Activated CD8-positive, alpha-beta memory T cell treated with anti-CD3 and anti-CD28 coated beads, Interleukin-2, amount 50 U/mL, for 1 hour (primary cell): ENCODE results near the gene GPC5.
"Not testable (repeated sequence)": the region's sequence is repeated elsewhere in the genome, so short reads cannot be mapped to it uniquely, and the experiment has no call there.

Experiments
- DNase-seq: peaks from one replicate; pipeline ENCODE4 v3.0.0-alpha.2; 2020; ENCODE audit errors: extremely low read depth

Gene GPC5

DNA sequence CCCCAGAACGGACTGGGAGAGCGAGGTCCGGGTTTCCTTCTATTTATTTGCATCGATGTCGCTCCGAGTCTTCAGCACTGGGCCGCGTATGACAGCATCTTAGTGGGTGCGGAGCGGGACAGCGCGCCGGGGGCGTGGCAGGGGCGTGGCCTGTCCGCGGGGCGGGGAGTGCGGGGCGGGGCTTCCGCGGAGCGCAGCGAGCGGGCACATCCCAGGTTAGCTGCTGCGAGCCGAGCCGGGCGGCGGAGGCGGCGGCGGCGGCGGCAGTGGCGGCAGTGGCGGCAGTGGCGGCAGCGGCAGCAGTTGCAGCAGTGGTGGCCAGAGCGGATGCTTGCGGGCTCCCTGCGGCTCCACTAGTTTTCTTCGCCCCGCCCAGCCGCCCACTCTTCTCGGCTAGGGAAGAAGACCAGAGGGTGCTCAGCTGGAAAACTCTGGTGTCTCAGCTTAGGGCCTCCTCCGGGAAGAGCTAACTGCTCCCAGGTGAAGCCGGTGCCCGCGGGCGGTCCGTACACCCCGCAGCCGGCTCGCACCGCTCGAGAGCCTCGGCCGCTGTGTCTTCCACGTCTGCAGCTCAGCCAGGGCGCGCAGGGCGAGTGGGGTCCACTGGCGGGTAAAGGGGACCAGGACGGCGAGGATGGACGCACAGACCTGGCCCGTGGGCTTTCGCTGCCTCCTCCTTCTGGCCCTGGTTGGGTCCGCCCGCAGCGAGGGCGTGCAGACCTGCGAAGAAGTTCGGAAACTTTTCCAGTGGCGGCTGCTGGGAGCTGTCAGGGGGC, at the start of gene GPC5:
GPC5 (plus strand) TSS at position 209 of the 776 bp plus-strand sequence.
- peak; percentile 35 for DNase-seq

DNA sequence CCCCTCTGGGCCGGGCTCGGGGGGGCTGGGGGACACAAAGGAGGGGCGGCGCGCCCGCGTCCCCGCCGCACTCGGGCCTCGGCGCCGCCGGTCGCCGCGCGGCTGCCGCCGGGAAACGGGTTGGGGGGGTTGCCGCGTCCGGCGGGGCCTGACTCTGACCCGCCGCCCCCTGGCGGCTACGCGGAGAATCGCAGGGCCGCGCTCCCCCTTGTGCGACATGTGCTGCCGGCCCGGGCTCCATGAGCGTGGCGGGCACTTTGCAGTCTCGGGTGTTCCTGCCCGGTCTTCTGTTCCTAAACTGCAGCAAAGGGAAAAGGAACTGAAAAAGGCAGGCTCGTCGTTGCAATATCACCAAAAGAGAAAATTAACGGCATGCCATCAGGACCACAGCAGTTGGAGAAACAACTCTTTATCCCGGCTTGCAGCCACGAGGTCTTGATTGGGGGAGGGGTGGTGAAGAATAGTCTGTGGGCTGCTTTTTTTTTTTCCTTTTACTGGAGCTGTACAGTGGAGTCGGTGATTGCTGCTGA, 49.5 kb upstream of the GPC5 start:
- DNase-seq: peak; percentile 49

DNA sequence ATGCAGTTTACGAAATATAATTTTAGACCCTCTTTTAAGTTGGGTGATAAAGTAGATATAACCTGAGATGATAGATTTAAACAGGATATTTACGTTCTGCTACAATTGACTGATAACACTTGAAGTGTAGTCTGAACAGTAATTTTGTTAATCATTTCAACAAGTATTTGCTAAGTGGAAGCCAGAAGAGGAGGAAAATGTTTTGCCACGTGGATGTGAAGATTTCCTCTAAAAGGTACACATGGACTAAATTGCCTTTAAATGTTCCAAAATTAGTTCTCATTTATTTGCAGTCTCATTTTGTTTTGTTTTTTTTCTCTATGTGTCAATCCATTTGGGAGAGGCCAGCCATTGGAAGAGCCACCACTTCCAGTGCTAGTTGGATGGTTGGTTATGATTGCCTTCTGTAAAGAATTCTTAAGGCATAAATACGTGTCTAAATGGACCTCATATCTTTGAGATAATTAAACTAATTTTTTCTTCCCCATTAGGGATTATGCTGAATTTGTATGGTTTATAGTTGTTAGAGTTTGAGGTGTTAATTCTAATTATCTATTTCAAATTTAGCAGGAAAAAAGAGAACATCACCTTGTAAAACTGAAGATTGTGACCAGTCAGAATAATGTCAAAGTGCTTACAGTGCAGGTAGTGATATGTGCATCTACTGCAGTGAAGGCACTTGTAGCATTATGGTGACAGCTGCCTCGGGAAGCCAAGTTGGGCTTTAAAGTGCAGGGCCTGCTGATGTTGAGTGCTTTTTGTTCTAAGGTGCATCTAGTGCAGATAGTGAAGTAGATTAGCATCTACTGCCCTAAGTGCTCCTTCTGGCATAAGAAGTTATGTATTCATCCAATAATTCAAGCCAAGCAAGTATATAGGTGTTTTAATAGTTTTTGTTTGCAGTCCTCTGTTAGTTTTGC, 48.2 kb upstream of the GPC5 start:
- DNase-seq: no peak

DNA sequence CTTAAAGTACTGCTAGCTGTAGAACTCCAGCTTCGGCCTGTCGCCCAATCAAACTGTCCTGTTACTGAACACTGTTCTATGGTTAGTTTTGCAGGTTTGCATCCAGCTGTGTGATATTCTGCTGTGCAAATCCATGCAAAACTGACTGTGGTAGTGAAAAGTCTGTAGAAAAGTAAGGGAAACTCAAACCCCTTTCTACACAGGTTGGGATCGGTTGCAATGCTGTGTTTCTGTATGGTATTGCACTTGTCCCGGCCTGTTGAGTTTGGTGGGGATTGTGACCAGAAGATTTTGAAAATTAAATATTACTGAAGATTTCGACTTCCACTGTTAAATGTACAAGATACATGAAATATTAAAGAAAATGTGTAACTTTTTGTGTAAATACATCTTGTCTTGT, 47.3 kb upstream of the GPC5 start:
- no peak for DNase-seq

DNA sequence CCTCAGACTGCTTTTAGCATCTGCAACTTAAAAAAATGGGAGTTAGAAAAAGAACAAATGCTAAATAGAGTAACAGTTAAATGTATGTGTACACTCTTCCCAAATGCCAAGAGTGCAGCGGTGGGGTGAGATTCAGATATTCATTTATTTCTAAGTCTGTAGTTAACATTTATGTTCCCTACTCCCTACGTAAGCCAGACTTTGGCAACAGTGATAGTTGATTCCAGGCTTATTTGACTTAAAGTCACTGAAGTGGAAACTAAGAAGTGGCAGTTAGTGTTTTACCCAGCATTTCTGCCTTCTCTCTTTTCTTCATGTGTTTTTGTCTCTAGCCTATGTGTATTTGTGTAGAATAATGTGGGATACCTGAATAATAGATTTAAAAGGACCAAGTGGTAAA, 46.4 kb upstream of the GPC5 start:
- no peak for DNase-seq

DNA sequence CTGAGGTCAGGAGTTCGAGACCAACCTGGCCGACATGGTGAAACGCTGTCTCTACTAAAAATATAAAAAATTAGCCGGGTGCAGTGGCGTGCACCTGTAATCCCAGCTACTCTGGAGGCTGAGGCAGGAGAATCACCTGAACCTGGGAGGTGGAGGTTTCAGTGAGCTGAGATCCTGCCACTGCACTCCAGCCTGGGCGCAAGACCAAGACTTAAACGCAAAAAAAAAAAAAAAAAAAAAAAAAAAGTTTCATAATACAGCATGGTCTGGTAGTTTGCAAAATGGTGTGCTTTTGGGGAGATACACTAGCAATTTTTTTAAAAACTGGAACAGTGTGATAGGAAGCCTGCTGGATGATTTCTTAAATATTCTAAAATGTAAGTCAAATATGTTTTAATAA, 45.5 kb upstream of the GPC5 start:
- not testable (repeated sequence) for DNase-seq

DNA sequence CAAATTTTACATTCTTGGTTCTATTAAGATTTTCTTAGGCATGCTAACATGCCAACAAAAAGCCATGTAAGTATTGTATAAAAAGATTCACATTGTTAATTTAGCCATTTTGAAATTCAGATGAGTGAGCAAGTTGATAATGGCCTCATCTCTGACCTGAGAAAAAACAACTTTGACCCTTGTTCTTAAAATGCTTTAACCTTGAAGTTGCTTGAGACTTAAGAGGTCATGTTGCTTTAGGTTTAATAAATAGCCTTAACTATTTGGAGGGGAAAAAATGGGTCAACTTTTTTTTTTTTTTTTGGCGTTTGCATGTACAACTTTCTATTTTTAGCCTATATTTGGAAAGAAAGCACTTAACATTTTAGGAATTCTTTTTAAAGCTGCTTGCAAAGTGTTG, 44.9 kb upstream of the GPC5 start:
- no peak for DNase-seq

DNA sequence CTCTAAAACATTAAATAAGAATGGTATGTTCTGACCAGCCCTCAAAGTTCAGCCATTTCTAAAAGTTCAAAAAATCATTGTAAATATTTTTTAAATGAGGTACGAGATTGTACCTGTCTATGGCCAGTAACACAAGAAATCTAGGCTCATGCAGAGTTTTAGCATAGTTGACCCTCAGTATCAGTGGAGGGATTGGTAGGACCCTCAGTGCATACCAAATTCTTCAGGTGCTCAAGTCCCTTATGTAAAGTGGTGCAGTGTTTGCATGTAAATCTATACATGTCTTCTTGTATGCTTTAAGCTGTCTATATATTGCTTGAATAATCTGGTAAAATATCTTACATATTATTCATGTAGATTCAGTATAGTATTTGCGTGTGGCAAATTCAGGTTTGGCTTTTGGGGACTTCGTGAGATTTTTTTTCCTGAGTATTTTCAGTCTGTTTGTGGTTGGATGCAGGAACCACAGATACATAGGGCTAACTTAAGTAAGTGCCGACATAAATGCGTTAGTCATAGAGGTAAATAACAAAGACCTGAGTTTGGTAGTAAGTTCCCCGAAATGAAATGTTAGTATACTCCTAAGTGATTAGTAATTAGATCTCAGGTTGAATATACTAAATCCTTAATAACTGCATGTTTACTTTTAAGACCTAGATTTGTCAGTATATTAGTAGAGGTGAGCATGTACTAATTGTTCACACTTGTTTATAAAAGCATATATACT, 43.2 kb upstream of the GPC5 start:
- DNase-seq: no peak

DNA sequence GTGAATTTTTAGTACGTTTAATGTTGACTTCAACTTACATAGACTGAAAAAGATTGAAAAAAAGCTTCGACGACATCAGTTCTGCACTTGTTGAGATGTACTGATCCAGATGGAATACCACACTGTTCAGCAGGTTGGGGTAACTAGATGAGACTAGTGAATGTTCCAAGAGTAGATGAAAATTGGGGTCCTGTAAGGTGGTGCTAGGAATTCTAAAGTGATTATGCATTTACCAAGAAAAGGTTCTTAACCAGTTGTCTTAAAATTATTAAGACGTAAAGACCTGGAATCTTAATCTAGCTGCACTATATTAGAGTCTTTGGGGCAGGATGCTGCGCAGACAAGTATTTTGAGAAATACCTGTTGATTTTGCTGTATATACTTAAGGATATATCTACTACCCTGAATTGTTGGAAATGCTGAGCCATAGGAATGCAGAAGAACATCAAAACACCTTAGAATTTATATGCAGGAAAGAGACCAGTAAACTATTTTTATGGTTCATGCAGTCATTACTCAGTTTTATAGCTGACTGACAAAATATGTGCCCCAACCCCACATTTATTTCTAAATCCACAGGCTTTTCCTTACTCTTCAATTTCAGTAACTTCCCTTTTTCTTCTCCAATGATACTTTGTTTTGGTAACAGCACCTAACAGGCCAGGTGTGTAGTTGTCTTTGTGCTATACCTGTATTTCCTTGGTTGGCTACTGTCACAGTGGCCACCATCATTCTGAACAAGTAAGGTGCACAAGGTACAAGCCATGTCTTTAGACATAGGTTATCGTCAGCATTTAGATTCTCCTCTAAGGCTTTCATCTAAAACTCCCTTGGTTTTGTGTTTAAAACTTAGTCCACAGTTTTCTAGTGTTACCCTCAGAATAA, 42.4 kb upstream of the GPC5 start:
- no peak for DNase-seq

DNA sequence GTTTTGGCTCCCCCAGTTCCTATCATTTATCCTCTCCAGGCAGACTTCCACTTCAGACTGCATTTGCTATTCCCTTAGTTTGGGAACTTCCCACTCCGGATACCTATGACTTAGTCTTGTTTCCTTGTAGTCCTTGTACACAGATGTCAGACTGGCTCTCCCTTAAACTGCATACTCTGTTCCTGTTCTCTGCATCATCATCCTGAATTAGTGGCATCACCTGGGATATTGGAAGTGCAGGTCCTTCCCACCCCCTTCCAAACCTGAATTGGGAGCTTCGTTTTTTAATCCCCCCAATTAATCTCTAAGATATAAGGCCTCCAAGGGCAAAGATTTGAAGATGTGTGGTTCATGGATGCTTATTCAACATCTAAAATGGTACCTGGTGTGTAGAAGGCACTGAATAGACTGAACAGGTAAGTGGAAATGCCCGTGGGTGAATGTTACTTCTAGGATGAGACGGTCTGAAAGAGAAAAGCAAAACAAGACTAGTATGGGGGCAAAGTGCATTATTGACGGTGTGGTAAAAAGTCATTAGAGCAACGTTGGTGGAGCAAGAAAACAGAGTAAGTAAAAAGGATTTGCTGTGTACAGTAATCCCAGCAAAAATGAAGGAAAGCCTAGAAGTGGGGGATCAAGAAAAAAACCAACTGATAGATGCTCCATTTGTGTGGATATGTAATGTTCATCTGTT, 41.4 kb upstream of the GPC5 start:
- no peak for DNase-seq

DNA sequence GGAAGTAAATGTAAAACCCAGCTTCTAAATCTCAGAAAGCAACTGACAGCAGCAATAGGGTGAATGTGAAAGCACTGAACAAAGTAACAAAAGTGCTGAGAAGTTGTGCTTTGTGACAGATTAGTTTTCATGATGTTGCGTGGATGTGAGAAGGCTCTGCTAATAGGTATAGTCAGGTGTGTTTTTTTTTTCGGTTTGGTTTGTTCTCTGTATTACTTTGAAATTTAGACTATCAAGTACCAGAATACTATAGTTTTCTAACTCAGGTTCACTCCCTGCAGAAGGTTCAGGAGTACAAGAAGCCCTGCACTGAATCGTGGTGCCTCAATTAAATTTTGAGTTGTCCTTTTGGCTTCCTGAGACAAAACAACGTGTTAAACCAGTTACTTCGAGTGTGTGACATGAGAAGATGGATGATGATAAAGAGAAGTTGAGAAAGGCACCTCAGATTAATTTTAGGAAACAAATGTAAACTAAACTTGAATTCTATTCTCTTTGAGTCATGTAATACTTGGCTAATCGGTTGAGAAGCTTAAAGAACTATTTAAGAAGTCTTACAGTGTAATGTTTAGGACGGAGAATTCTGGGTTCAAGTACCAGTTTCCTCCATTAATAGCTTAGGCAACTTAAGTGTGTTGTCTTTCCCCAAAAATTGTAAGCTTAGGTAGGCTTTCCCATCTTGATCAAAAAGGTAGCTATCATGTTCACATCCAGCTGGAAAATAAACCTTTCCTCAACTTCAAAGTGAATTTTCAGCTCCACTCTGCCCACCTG, 40.6 kb upstream of the GPC5 start:
- DNase-seq: no peak

DNA sequence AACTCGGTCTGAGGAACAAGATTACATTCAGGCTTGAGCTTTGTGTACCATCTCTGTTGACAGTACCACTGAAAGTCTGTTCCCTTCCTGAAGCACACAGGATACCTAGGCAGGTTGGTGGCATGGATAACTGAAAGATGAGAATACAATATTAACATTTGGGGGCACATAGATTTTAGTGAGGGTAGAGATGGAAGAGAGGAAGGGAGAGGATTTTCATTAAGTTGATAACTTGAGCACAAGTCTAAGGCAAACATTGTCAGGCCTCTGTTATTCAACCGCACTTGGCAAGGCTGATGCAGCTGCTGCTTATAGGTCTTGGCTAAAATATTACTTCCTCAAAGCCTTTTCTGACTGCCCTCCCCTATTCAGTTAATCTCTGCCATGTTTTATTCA, 40.0 kb upstream of the GPC5 start:
- DNase-seq: no peak

DNA sequence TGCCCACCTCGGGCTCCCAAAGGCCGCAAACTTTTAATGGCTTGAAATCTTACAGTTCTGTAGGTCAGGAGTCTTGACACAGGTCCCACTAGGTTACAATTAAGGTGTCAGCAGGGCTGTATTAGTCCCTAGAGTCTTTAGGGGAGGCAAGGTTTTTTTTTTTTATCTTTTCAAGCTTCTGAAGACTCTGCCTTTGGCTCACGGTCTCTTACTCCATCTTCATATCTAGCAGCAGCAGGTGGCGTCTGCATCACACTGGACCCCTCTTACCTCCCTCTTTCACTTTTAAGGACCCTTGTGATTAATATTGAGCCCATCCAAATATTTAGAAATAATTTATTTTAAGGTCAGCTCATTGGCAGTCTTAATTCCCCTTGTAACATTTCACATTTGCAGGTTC, 39.3 kb upstream of the GPC5 start:
- no peak for DNase-seq

DNA sequence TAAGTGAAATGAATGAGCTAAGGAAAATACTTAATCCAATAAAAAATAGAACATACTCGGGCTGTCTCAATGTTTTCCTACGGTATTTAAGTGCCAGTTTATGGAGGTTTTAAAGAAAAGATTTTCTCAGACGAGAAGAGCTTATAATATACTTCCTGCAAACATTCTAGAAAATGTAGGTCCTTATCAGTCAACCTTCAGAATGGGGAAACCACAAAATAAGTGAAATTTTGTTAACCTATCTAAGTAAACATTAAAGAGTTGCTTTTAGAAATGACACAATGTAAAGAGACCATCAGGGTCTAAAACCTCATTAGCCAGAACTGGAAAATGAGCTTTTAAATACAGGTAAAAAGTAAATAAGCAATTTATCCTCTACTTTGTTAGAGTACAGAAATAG, 38.8 kb upstream of the GPC5 start:
- no peak for DNase-seq

DNA sequence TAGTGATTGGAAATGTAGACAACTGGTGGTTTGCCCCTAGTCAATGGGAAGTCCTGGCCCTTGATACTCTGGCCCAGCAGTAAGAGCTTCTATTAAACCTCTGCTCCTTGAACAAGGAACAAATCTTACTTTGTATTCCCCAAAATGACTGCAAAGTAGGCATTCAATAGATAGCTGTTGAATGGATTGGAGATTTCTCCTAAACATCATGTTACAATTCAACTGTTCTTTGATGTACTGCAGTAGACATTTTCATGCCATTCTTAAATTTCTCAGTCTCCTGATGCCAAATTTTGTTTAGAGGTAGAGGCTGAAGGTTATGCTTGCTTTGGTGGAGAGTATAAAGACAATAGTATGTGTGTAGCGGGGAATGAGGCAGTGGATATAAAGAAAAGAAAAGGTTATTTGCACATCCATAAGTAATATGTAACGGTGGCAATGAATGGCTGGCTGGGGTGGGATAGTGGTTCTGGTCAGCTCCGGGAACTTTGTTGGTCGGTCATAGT, 38.1 kb upstream of the GPC5 start:
- no peak for DNase-seq

DNA sequence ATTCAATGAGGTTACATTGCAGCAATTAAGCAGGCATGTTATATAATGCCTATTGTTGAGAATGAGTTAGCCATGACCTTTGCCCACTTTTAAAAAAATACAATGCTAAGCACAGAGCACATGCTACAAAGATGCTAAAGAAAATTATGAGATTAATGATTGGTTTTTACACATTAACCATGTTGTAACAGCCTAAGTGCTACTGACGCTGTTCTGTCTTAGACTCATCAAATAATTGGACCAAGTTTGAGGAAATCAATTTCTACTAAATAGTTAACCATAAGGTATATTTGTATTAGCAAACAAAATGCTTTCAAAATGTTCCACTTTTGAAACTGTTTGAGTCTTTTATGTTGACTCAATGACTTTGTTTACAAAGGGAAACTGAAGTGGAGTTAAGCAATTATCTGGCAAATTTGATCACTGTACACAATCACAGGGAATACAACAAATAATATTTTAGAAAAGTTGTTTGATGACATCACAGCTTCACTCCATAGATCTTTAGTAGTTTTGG, 36.6 kb upstream of the GPC5 start:
- no peak for DNase-seq

DNA sequence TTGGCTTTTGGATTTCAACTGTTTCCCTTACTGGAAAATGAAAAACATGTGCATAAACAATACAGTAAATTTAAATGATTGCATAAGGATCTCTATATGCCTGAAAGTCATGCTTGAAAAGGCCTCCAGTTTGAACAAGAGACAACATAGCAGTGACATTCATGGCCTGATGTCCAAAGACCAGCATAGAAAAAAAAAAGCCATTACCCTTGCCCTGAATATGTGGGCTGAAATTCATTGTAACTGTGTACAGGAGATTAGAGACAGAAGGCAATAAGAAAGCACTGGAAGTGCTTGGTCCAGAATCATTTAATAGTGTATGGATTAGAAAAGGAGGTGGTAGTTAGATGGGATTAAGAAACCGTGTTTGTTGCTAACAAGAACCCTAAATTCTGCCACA, 35.5 kb upstream of the GPC5 start:
- no peak for DNase-seq

DNA sequence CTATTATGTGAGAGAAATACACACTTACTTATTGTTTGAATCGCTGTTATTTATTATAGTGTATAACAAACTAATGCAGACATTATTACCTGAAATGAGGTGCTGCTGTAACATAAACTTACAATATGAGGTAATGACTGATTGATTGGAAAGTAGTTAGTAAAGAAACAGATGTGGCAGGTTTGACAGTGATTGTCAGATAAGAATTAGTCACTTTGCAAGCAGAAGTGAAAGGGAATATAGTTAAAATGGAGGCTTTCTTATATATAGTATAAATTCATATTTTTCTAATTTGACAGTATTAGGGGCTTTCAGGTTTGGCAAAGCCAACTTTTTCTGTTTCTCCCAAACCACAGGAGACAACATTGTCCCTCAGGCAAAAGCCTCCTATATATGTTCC, 30.3 kb upstream of the GPC5 start:
- no peak for DNase-seq
